IPS-18c (cell line): ENCODE results near the gene PRDX4.
"Not testable (repeated sequence)": the region's sequence is repeated elsewhere in the genome, so short reads cannot be mapped to it uniquely, and the experiment has no call there.

Experiments
- H3K4me3 ChIP-seq: 2 replicates; pipeline ENCODE4 v1.7.0; 2013; ENCODE audit warnings: low read depth, mild to moderate bottlenecking, low read length, moderate library complexity; ENCODE audit not compliant: insufficient read depth
- H3K9me3 ChIP-seq: one replicate; pipeline ENCODE4 v1.6.1; 2013; ENCODE audit warnings: mild to moderate bottlenecking, low read length, moderate library complexity; ENCODE audit not compliant: control insufficient read depth, insufficient read depth

PRDX4 gene

GRCh38 chrX:23667239-23668177 is at the start of gene PRDX4:
Gene PRDX4 (plus strand): TSS chrX:23667493. CDS start chrX:23667571, 78 bp downstream.
- Histone ChIP-seq H3K4me3 (peak within 1 kb of the TSS; percentile 82), H3K9me3 (no peaks in the 10 kb centered on the region)

GRCh38 chrX:23621621-23622265 is 45.5 kb upstream of the PRDX4 start:
- no peak overlapping the region for H3K4me3 ChIP-seq
- peaks cover 3% of the 10 kb centered on the region for H3K9me3 ChIP-seq

GRCh38 chrX:23623797-23624196 is 43.5 kb upstream of the PRDX4 start:
- H3K9me3 ChIP-seq, result peaks cover 3% of the 10 kb centered on the region
- H3K4me3 ChIP-seq, result no peak overlapping the region

- peaks cover 3% of the 10 kb centered on the region for H3K9me3 ChIP-seq
- no peak overlapping the region for H3K4me3 ChIP-seq
Measured at GRCh38 chrX:23626651-23627050, 40.6 kb upstream of the PRDX4 start.

- Histone ChIP-seq H3K9me3 (peaks cover 3% of the 10 kb centered on the region), H3K4me3 (no peak overlapping the region)
Measured at GRCh38 chrX:23628131-23628530, 39.2 kb upstream of the PRDX4 start.

- no peak overlapping the region for H3K4me3 ChIP-seq
- H3K9me3 ChIP-seq, result peaks cover 3% of the 10 kb centered on the region
Measured at GRCh38 chrX:23631136-23631535, 36.2 kb upstream of the PRDX4 start.

GRCh38 chrX:23633834-23634580 is 33.3 kb upstream of the PRDX4 start:
- no peak overlapping the region for H3K4me3 ChIP-seq
- H3K9me3 ChIP-seq, result no peaks in the 10 kb centered on the region

GRCh38 chrX:23637187-23637586 is 30.1 kb upstream of the PRDX4 start:
- Histone ChIP-seq H3K4me3 (no peak overlapping the region), H3K9me3 (peaks cover 2% of the 10 kb centered on the region)

- no peak overlapping the region for H3K4me3 ChIP-seq
- H3K9me3 ChIP-seq, result peaks cover 2% of the 10 kb centered on the region
Measured at GRCh38 chrX:23643020-23643419, 24.3 kb upstream of the PRDX4 start.

- no peaks in the 10 kb centered on the region for H3K9me3 ChIP-seq
- H3K4me3 ChIP-seq, result no peak overlapping the region
Measured at GRCh38 chrX:23644744-23645143, 22.5 kb upstream of the PRDX4 start.

- no peak overlapping the region for H3K4me3 ChIP-seq
- no peaks in the 10 kb centered on the region for H3K9me3 ChIP-seq
Measured at GRCh38 chrX:23656091-23656490, 11.2 kb upstream of the PRDX4 start.

- H3K4me3 ChIP-seq, result no peak overlapping the region
Measured at GRCh38 chrX:23656684-23657083, 10.6 kb upstream of the PRDX4 start.

GRCh38 chrX:23659339-23659738 is 8.0 kb upstream of the PRDX4 start:
- Histone ChIP-seq H3K4me3 (no peak overlapping the region), H3K9me3 (no peaks in the 10 kb centered on the region)

More at GRCh38 chrX:23656684-23657083, 10.6 kb upstream of the PRDX4 start:
- no peaks in the 10 kb centered on the region for H3K9me3 ChIP-seq

- not testable (repeated sequence) for H3K4me3 ChIP-seq, H3K9me3 ChIP-seq
Measured at GRCh38 chrX:23660083-23660765, 7.1 kb upstream of the PRDX4 start.

GRCh38 chrX:23660766-23661132 is 6.5 kb upstream of the PRDX4 start:
- Histone ChIP-seq H3K4me3 (no peak overlapping the region), H3K9me3 (no peaks in the 10 kb centered on the region)

GRCh38 chrX:23661671-23662070 is 5.6 kb upstream of the PRDX4 start:
- Histone ChIP-seq H3K4me3 (no peak overlapping the region), H3K9me3 (no peaks in the 10 kb centered on the region)

GRCh38 chrX:23662187-23662586 is 5.1 kb upstream of the PRDX4 start:
- no peaks in the 10 kb centered on the region for H3K9me3 ChIP-seq
- H3K4me3 ChIP-seq, result no peak overlapping the region
